Fibroblast of skin of scalp (primary cell): Measurements from ENCODE around the gene GAB3.
A peak's percentile ranks its signal among the peaks of the same experiment; 100 is the strongest.
"Not testable (repeated sequence)": the region's sequence is repeated elsewhere in the genome, so short reads cannot be mapped to it uniquely, and the experiment has no call there.

Experiments used
- DNase-seq: peaks from one replicate; pipeline ENCODE4 v3.0.0-alpha.2; 2013

GAB3 gene

GRCh38 chrX:154720067-154720466 is 30.8 kb downstream of the GAB3 start:
- DNase-seq = no peak

- DNase-seq = no peak
Measured at GRCh38 chrX:154719132-154719675, 31.7 kb downstream of the GAB3 start.

- no peak for DNase-seq
Measured at GRCh38 chrX:154718616-154719015, 32.3 kb downstream of the GAB3 start.

- peak; percentile 87 for DNase-seq
Measured at GRCh38 chrX:154717824-154718223, 33.1 kb downstream of the GAB3 start.

GRCh38 chrX:154715825-154716224 is 35.1 kb downstream of the GAB3 start:
- no peak for DNase-seq

- DNase-seq = peak; percentile 48
Measured at GRCh38 chrX:154714925-154715324, 36.0 kb downstream of the GAB3 start.

GRCh38 chrX:154712781-154713740 is 37.8 kb downstream of the GAB3 start:
- peak; percentile 63 for DNase-seq

GRCh38 chrX:154711264-154711663 is 39.6 kb downstream of the GAB3 start:
- DNase-seq = no peak

GRCh38 chrX:154710309-154710708 is 40.6 kb downstream of the GAB3 start:
- DNase-seq = no peak

- DNase-seq = no peak
Measured at GRCh38 chrX:154698630-154699248, 52.1 kb downstream of the GAB3 start.

GRCh38 chrX:154696676-154697045 is 54.2 kb downstream of the GAB3 start:
- DNase-seq = peak; percentile 2

GRCh38 chrX:154695911-154696675 is 54.8 kb downstream of the GAB3 start:
- peak; percentile 76 for DNase-seq

- no peak for DNase-seq
Measured at GRCh38 chrX:154693394-154693793, 57.5 kb downstream of the GAB3 start.

- not testable (repeated sequence) for DNase-seq
Measured at GRCh38 chrX:154690438-154690837, 60.4 kb downstream of the GAB3 start.

- DNase-seq = not testable (repeated sequence)
Measured at GRCh38 chrX:154672084-154672483, 78.8 kb downstream of the GAB3 start.

GRCh38 chrX:154670848-154671247 is 80.0 kb downstream of the GAB3 start:
- not testable (repeated sequence) for DNase-seq

- no peak for DNase-seq
Measured at GRCh38 chrX:154661899-154662298, 89.0 kb downstream of the GAB3 start.

GRCh38 chrX:154661170-154661569 is 89.7 kb downstream of the GAB3 start:
- DNase-seq = no peak

- DNase-seq = no peak
Measured at GRCh38 chrX:154660541-154660940, 90.3 kb downstream of the GAB3 start.

GRCh38 chrX:154658957-154659356 is 91.9 kb downstream of the GAB3 start:
- DNase-seq = no peak

GRCh38 chrX:154658187-154658586 is 92.7 kb downstream of the GAB3 start:
- no peak for DNase-seq

GRCh38 chrX:154657226-154657805 is 93.6 kb downstream of the GAB3 start:
- DNase-seq = no peak
